Ovary (tissue), 3 donors: ENCODE measurements around the gene PCED1B.
"Not testable (repeated sequence)": the region's sequence is repeated elsewhere in the genome, so short reads cannot be mapped to it uniquely, and the experiment has no call there.

Source experiments
- EP300 ChIP-seq: sonication (generic); formaldehyde crosslinking; IDR thresholded peaks from one replicate; pipeline ENCODE4 v1.6.1; 2017; ENCODE audit warnings: antibody characterized with exemption
- TF ChIP-seq, protein P1 (sequence below), 3 donors: fragments of 450-650 bp in 2 of 3; fragments of 200-600 bp in 1 of 3; IDR thresholded peaks; one replicate each; pipeline versions ENCODE4 v1.5.1 to v1.8.0; 2016 to 2022; ENCODE audit warnings: antibody characterized with exemption in 3 of 3, mild to moderate bottlenecking in 1 of 3
- donor health status: DM: no; HTN: no; CAD: no.

DNA sequence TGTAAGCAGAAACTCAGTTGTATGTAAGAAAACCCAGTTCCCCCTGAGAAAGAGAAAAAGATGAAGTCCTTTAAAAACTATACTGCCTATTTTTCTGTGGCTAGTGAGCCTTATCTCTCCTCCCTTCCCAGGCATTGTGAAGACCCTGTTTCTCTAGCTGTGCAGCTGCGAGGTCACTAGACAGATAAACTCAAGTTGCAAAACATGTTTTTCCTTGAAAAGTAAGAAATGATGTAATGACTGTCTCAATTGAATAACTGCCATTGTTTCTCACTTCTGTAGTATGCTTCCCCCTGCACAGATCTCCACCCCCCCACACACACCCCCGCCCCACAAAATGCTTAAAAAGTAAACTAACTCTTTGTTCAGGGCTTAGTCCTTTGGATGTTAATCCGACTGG is 23.6 kb upstream of the PCED1B start:
- TF ChIP-seq, protein P1, sequence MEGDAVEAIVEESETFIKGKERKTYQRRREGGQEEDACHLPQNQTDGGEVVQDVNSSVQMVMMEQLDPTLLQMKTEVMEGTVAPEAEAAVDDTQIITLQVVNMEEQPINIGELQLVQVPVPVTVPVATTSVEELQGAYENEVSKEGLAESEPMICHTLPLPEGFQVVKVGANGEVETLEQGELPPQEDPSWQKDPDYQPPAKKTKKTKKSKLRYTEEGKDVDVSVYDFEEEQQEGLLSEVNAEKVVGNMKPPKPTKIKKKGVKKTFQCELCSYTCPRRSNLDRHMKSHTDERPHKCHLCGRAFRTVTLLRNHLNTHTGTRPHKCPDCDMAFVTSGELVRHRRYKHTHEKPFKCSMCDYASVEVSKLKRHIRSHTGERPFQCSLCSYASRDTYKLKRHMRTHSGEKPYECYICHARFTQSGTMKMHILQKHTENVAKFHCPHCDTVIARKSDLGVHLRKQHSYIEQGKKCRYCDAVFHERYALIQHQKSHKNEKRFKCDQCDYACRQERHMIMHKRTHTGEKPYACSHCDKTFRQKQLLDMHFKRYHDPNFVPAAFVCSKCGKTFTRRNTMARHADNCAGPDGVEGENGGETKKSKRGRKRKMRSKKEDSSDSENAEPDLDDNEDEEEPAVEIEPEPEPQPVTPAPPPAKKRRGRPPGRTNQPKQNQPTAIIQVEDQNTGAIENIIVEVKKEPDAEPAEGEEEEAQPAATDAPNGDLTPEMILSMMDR (IDR thresholded peaks at IDR 0.05): not testable (repeated sequence)
- TF ChIP-seq EP300: not testable (repeated sequence)
